ENCODE data around the gene SPX. TPM values are rescaled to one million over a fixed set of nuclear protein-coding genes. Genes with fewer than 3 reads are reported as not detected.

SPX gene
- polyA plus RNA-seq, 1 of the 3 experiments (the other 2 are of a cell fraction), result not detected

DNA sequence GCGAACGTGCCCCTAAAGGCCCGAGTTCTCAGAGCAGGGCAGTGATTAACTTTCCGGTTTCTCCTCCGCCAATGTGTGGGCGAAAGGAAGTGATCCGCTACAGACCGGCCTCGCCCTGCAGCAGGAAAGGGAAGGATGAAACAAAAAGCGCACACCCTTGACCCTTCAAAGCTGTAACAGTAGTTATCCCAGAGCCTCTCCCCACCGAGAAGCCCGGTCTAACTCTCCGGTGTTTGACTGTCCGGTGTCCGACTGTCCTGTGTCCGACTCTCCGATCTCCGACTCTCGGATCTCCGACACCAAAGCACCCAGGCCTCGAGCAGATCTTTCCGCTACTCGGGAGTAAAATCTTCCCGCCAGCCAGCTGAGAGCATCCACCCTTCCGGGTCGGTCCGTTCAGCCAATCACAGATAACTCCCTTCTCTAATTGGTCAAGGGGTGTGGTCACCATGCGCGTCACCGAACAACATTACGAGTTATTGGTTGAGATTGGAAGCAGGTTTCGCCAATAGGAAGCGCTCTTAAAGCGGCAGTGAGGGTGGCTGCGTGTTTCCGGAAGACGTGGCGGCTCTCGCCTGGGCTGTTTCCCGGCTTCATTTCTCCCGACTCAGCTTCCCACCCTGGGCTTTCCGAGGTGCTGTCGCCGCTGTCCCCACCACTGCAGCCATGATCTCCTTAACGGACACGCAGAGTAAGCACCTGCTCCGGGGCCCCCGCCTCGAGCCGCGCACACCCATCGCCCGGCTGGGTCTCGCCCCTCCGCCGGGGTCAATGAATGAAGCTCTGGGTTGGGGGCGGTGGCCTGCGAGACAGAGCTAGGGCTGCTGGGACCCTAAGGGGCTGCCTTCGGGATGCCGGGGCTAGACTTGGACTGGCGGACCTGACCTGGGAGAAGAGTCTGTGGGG lies 24.6 kb upstream of the SPX start, which contains the start of the genes GOLT1B and RECQL:
Gene GOLT1B, plus strand, starts transcription at position 532 of the 906 bp plus-strand sequence. Its CDS starts 135 bp downstream, at position 667.
Gene RECQL, minus strand, starts transcription at position 378 of the 906 bp plus-strand sequence. CDS start 2,065 bp downstream, outside the sequence.
- peaks cover 29 to 32% of the 10 kb centered on the region in 2 experiments for H3K36me3 ChIP-seq (replicated peaks in 1 of 2; ENCODE audit: control insufficient read depth in 1 of 2, insufficient read depth in 2 of 2, low read length in 1 of 2)
- peak; percentile 89 for DNase-seq
- peaks cover 40% of the 10 kb centered on the region for H4K20me1 ChIP-seq (ENCODE audit: insufficient read depth)
- peak within 1 kb of the TSS; percentile 85 for H3K4me2 ChIP-seq
- H3K27ac ChIP-seq (ENCODE audit: low read depth in 2 of 2, low read length in 1 of 2), result peak within 1 kb of the TSS; percentile 78 to 94
- H3K4me3 ChIP-seq (ENCODE audit: low read depth in 2 of 2, low read length in 1 of 2), result peak within 1 kb of the TSS; percentile 90 to 98
- H3K79me2 ChIP-seq (ENCODE audit: insufficient read depth), result peaks cover 94% of the 10 kb centered on the region
- H3F3A ChIP-seq (replicated peaks; ENCODE audit: insufficient read depth), result peaks cover 5% of the 10 kb centered on the region
- no peaks in the 10 kb centered on the region for H3K9me3 ChIP-seq
- H3K9me2 ChIP-seq, result no peaks in the 10 kb centered on the region
- CTCF ChIA-PET, result interaction anchor here (1.2 to 1.3 kb wide), 3 partner anchors 21 to 75 kb away, joined by 3 to 4 read pairs (median 4); no protein-coding TSS in a partner anchor
- TF ChIP-seq TAF1 (IDR thresholded peaks at IDR 0.05; ENCODE audit: borderline replicate concordance, low read depth, low read length) (peak; percentile 65), POLR2AphosphoS5 (IDR thresholded peaks at IDR 0.05; ENCODE audit: low read depth, low read length) (peak; percentile 75; the same call in 1 of the 2 replicates), ELF1 (IDR thresholded peaks at IDR 0.05) (peak; percentile 94), GATA2 (CRISPR knock-in tag; IDR thresholded peaks at IDR 0.05) (no peak), SIN3A (IDR thresholded peaks at IDR 0.05; ENCODE audit: borderline replicate concordance, low read depth, low read length) (peak; percentile 96), CHD2 (IDR thresholded peaks at IDR 0.05; ENCODE audit: low read length, partially characterized antibody) (peak; percentile 82), YY1 (IDR thresholded peaks at IDR 0.05; ENCODE audit: low read depth) (0 out of 2 replicates have a peak, but pooled peaks have one; percentile 46), FOSL2 (IDR thresholded peaks at IDR 0.05; ENCODE audit: borderline replicate concordance, low read depth) (no peak), RFX5 (IDR thresholded peaks at IDR 0.05; ENCODE audit: low read length) (peak; percentile 68; the same call in 1 of the 2 replicates), MEF2A (IDR thresholded peaks at IDR 0.05; ENCODE audit: borderline replicate concordance, low read depth) (no peak), MXI1 (IDR thresholded peaks at IDR 0.05; ENCODE audit: low read depth, low read length) (peak; percentile 92), FOXM1 (IDR thresholded peaks at IDR 0.05; ENCODE audit: low read depth) (no peak), GABPA (IDR thresholded peaks at IDR 0.05; ENCODE audit: low read depth) (peak; percentile 76), FOXJ3 (CRISPR knock-in tag; IDR thresholded peaks at IDR 0.05) (no peak)
- TF ChIP-seq, protein P1, sequence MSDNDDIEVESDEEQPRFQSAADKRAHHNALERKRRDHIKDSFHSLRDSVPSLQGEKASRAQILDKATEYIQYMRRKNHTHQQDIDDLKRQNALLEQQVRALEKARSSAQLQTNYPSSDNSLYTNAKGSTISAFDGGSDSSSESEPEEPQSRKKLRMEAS (IDR thresholded peaks at IDR 0.05; ENCODE audit: low read depth), result peak; percentile 98
- TF ChIP-seq, protein P2, sequence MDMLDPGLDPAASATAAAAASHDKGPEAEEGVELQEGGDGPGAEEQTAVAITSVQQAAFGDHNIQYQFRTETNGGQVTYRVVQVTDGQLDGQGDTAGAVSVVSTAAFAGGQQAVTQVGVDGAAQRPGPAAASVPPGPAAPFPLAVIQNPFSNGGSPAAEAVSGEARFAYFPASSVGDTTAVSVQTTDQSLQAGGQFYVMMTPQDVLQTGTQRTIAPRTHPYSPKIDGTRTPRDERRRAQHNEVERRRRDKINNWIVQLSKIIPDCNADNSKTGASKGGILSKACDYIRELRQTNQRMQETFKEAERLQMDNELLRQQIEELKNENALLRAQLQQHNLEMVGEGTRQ (IDR thresholded peaks at IDR 0.05; ENCODE audit: borderline replicate concordance, low read depth, low read length), result no peak
- TF ChIP-seq, protein P3, sequence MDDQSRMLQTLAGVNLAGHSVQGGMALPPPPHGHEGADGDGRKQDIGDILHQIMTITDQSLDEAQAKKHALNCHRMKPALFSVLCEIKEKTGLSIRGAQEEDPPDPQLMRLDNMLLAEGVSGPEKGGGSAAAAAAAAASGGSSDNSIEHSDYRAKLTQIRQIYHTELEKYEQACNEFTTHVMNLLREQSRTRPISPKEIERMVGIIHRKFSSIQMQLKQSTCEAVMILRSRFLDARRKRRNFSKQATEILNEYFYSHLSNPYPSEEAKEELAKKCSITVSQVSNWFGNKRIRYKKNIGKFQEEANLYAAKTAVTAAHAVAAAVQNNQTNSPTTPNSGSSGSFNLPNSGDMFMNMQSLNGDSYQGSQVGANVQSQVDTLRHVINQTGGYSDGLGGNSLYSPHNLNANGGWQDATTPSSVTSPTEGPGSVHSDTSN (IDR thresholded peaks at IDR 0.05), result 0 out of 2 replicates have a peak, but pooled peaks have one; percentile 36
- TF ChIP-seq, protein P4, sequence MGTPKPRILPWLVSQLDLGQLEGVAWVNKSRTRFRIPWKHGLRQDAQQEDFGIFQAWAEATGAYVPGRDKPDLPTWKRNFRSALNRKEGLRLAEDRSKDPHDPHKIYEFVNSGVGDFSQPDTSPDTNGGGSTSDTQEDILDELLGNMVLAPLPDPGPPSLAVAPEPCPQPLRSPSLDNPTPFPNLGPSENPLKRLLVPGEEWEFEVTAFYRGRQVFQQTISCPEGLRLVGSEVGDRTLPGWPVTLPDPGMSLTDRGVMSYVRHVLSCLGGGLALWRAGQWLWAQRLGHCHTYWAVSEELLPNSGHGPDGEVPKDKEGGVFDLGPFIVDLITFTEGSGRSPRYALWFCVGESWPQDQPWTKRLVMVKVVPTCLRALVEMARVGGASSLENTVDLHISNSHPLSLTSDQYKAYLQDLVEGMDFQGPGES (IDR thresholded peaks at IDR 0.05; ENCODE audit: low read depth, low read length), result peak; percentile 79
- H3K9ac ChIP-seq, result peak within 1 kb of the TSS; percentile 98
- H3K4me1 ChIP-seq (ENCODE audit: control insufficient read depth in 1 of 2, insufficient read depth in 2 of 2, low read depth in 1 of 2, low read length in 1 of 2), result peaks cover 17% of the 10 kb centered on the region in 2 experiments; a peak in 3 of 4 replicates
- peak within 1 kb of the TSS; percentile 81 for H2AFZ ChIP-seq (ENCODE audit: low read depth)
- H3K27me3 ChIP-seq (ENCODE audit: insufficient read depth), result no peaks in the 10 kb centered on the region
- WGBS (ENCODE audit: low lambda C conversion rate), result under 1% methylated on average over 51 of the region's 61 CpGs
- POLR2A ChIA-PET, result interaction anchor here (0.6 to 1.6 kb wide), 4 partner anchors 64 to 545 kb away, joined by 3 to 8 read pairs (median 6); partner anchors contain the start of genes CMAS, LDHB and PYROXD1

Data from SK-N-SH (cell line).